ENCODE results near the gene NLN.
"Not testable (repeated sequence)": the region's sequence is repeated elsewhere in the genome, so short reads cannot be mapped to it uniquely, and the experiment has no call there.

Gene NLN

GRCh38 chr5:65832603-65833228 is 110.7 kb downstream of the NLN start:
- DNase-seq (ENCODE audit: low read depth): no peak

GRCh38 chr5:65833780-65834179 is 111.8 kb downstream of the NLN start:
- DNase-seq (ENCODE audit: low read depth): no peak

- no peak for DNase-seq (ENCODE audit: low read depth)
These were observed 112.3 kb downstream of the NLN start for GRCh38 chr5:65834306-65834705.

GRCh38 chr5:65835191-65835590 is 113.2 kb downstream of the NLN start:
- no peak for DNase-seq (ENCODE audit: low read depth)

- DNase-seq (ENCODE audit: low read depth): no peak
These were observed 115.1 kb downstream of the NLN start for GRCh38 chr5:65837139-65837538.

- DNase-seq (ENCODE audit: low read depth): not testable (repeated sequence)
These were observed 117.2 kb downstream of the NLN start for GRCh38 chr5:65839170-65839569.

DNA sequence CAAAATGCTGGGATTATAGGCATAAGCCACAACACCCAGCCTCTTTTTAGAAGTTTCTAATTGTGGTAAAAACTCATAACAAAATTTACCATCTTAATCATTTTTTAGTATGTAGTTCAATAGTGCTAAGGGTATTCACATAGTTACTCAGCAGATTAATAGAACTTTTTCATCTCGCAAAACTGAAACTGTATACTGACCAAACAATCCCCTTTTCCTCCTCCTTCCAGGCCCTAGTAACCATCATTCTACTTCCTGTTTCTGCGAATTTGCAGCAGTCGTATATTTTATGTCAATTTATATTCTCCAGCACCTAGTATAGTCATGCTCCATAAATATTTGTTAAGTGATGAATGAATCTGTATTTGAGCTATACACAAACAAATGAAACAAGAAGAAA is 118.1 kb downstream of the NLN start:
- no peak for DNase-seq (ENCODE audit: low read depth)

DNA sequence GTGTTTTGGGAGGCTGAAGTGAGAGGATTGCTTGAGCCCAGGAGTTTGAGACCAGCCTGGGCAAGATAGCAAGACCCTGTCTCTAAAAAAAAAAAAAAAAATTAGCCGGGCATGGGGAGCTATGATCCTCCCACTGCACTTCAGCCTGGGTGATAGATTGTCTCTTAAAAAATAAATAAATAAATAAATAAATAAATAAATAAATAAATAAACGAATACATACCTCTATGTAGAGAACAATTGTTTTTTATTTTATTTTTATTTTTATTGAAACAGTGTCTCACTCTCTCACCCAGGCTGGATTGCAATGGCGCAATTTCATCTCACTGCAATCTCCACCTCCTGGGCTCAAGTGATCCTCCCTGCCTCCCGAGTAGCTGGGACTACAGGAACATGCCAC is 122.8 kb downstream of the NLN start:
- DNase-seq (ENCODE audit: low read depth): not testable (repeated sequence)

GRCh38 chr5:65846101-65846500 is 124.1 kb downstream of the NLN start:
- no peak for DNase-seq (ENCODE audit: low read depth)

DNA sequence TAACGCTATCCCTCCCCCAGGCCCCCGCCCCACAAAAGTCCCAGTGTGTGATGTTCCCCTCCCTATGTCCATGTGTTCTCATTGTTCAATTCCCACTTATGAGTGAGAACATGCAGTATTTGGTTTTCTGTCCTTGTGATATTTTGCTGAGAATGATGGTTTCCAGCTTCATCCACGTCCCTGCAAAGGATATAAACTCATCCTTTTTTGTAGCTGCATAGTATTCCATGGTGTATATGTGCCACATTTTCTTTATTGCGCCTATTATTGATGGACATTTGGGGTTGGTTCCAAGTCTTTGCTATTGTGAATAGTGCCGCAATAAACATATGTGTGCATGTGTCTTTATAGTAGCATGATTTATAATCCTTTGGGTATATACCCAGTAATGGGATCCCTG is 125.0 kb downstream of the NLN start:
- not testable (repeated sequence) for DNase-seq (ENCODE audit: low read depth)

DNA sequence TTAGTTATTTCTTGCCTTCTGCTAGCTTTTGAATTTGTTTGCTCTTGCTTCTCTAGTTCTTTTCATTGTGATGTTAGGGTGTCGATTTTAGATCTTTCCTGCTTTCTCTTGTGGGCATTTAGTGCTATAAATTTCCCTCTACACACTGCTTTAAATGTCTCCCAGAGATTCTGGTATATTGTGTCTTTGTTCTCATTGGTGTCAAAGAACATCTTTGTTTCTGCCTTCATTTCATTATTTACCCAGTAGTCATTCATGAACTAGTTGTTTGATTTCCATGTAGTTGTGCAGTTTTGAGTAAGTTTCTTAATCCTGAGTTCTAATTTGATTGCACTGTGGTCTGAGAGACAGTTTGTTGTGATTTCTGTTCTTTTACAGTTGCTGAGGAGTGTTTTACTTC is 127.9 kb downstream of the NLN start:
- not testable (repeated sequence) for DNase-seq (ENCODE audit: low read depth)

GRCh38 chr5:65854925-65855324 is 132.9 kb downstream of the NLN start:
- no peak for DNase-seq (ENCODE audit: low read depth)

DNA sequence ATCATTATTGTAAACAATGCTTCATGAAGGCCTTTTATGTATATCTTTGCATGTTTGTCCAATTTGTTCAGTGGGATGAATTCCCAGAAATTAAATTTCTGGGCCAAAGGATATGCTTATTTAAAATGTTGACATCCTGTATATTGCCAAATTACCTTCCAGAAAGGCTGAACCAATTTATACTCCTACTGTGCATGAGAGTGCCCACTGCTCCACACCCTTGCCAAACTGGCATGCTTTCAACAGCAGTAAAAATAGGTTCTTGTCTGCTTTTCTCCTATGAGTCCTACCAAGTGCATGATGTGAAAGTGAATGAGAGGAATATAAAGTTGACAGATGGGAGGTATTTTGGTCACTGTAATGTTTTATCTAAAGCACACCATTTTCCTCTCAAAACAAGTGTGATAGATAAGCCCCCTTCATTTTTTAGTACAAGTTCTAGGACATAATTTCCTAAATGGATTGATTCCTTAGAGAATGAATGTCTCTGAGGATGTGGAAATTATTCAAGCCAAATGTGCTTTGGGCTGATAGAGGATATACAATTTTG is 133.8 kb downstream of the NLN start:
- no peak for DNase-seq (ENCODE audit: low read depth)

DNA sequence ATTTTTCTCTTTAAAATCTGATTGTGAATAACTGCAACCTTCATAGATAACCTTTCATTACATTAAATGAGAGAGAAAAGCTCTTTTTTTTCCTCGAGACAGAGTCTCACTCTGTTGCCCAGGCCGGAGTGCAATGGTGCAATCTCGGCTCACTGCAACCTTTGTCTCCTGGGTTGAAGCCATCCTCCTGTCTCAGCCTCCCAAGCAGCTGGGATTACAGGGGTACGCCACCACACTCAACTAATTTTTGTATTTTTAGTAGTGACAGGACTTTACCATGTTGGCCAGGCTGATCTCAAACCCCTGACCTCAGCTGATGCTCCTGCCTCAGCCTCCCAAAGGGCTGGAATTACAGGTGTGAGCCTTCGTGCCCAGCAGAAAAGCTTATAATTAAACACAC is 134.5 kb downstream of the NLN start:
- DNase-seq (ENCODE audit: low read depth): no peak

DNA sequence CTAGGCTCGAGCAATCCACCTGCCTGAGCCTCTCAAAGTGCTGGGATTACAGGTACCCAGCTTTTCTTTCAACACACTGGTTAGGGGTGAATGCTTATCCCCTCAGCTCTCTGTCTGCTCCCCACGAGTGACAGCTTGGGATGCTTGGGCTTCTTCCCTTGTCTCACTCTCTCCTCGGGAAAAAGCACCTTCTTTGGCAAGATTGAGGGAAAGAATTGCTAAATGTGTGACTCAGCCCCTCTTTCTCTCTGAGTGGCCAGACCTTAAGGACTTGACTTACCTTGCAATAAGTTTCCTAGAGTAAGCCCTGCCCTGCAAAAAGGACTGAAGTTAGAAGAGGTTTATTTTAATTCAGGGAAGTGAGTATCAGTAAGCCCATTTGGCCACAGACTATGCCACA is 136.3 kb downstream of the NLN start:
- no peak for DNase-seq (ENCODE audit: low read depth)

DNA sequence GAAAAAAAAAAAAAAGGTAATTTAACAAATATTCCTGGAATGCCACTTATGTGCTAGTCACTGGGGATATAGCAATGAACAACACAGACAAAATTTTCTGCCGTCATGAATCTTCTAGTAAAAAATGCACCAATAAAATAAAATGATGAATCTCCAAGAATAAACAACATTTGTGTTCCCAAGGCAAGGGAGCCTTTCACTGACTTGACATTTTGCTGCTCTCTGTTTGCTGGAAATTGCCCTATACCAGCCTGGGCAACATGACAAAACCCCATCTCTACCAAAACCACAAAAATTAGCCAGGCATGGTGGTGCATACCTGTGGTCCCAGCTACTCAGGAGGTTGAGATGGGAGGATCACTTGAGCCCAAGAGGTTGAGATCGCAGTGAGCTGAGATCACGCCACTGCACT is 139.8 kb downstream of the NLN start:
- no peak for DNase-seq (ENCODE audit: low read depth)

DNA sequence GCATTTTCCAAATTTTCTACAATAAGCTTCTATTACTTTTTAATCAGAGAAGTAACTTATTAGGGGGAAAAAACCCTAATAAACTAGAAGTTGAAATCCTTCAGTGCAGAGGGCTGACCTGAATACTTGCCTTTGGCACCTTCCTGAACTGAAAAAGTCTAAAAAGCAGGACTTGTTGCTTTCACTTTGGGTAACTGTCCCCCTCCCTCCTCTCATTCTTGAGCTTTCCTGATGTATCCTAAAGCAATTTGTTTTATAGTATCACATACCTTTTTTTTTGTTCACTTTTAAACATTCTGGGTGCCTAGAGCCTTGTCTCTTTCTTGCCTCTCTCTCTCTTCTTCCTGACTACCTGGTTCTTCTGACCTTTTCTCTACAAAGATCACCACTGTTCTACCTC is 140.4 kb downstream of the NLN start:
- DNase-seq (ENCODE audit: low read depth): no peak

GRCh38 chr5:65863747-65864146 is 141.7 kb downstream of the NLN start:
- DNase-seq (ENCODE audit: low read depth): no peak

DNA sequence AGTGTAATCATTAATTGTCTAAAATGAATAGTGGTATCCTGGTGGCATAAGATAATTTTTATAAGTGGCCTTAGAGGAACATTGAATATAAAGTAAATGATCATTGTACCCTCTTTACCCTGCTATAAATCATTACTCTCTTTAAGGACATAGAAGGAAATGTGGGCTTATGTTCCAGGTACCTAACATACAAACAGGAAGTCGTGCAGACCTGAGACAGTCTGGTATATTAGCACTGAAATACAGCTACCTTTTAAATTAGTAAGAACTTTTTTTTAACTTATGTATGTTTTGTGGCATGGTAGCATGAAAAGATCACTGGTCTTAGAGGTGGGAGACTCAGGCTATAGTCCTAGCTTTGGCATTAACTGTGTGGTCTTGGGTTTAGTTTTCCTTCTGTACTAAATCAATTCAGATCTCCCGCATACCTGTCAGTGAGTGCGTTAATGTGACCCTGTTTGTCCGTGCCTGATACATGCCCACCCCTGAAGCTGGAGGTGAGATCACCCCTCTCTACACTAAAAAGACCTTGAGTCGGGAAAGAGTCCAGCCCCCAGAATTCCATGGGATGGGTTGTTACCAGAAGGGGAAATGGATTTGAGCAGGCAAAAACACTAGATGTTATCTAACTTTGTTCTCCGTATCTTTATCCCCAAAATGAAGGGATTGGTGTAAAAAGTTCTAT is 145.0 kb downstream of the NLN start:
- DNase-seq (ENCODE audit: low read depth): no peak

- no peak for DNase-seq (ENCODE audit: low read depth)
These were observed 145.7 kb downstream of the NLN start for GRCh38 chr5:65867542-65868195.

DNA sequence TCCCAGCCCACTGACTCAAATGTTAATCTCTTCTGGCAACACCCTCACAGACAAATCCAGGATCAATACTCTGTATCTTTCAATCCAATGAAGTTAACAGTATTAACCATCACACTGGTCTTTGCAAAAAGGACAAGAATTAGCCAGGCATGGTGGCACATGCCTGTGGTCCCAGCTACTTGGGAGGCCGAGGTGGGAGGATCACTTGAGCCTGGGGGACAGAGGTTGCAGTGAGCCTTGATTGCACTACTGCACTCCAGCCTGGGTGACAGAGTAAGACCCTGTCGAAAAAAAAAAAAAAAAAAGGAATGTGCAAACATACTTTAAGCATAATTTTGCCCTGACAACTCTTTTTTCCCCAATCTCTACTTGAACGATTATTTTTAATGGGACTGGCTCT is 146.5 kb downstream of the NLN start:
- no peak for DNase-seq (ENCODE audit: low read depth)

DNA sequence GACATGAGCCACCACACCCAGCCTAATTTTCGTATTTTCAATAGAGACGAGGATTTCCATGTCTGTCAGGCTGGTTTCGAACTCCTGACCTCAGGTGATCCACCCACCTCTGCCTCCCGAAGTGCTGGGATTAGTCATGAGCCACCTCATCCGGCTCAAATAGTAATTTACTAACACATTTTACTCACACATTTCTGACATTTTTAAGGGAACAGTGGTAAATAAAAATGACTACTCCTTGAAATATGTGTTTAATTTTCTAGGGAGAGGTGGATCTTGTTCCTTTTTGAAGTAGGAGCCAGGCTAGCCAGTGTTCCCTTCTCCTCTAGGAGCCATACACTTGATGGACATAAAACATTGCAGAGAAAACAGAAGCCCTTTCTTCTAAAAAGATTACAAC is 149.2 kb downstream of the NLN start:
- DNase-seq (ENCODE audit: low read depth): no peak

DNA sequence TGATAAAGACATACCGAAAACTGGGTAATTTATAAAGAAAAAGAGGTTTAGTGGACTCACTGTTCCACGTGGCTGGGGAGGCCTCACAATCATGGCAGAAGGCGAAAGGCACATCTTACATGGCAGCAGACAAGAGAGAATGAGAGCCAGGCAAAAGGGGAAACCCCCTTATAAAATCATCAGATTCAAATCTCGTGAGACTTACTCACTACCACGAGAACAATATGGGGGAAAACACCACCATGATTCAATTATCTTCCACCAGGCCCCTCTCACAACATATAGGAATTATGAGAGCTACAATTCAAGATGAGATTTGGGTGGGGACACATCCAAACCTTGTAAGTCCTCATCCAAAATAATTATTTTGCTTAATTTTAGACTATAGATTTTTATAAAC is 149.8 kb downstream of the NLN start:
- not testable (repeated sequence) for DNase-seq (ENCODE audit: low read depth)
